ENCODE data around the gene SLC30A10.
"Not testable (repeated sequence)": the region's sequence is repeated elsewhere in the genome, so short reads cannot be mapped to it uniquely, and the experiment has no call there.

SLC30A10 gene

DNA sequence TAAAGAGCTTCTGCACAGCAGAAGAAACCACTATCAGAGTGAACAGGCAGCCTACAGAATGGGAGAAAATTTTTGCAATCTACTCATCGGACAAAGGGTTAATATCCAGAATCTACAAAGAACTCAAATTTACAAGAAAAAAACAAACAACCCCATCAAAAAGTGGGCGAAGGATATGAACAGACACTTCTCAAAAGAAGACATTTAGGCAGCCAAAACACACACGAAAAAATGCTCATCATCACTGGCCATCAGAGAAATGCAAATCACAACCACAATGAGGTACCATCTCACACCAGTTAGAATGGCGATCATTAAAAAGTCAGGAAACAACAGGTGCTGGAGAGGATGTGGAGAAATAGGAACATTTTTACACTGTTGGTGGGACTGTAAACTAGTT lies 36.5 kb downstream of the SLC30A10 start:
- not testable (repeated sequence) for H3K36me3 ChIP-seq (ENCODE audit: insufficient read depth, low read length); H3K9ac ChIP-seq (ENCODE audit: low read depth, low read length); H3K27me3 ChIP-seq (ENCODE audit: insufficient read depth, low read length); H3K27ac ChIP-seq (ENCODE audit: low read depth, low read length); H3K4me3 ChIP-seq (ENCODE audit: low read length); H3K9me3 ChIP-seq (ENCODE audit: insufficient read depth, low read depth, low read length); H3K4me1 ChIP-seq (ENCODE audit: insufficient read depth, low read length)
- WGBS, result 95% methylated on average over 3 of the region's 4 CpGs

DNA sequence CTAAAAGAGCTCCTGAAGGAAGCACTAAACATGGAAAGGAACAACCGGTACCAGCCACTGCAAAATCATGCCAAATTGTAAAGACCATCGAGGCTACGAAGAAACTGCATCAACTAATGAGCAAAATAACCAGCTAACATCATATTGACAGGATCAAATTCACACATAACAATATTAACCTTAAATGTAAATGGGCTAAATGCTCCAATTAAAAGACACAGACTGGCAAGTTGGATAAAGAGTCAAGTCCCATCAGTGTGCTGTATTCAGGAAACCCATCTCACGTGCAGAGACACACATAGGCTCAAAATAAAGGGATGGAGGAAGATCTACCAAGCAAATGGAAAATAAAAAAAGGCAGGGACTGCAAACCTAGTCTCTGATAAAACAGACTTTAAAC lies 39.7 kb downstream of the SLC30A10 start:
- not testable (repeated sequence) for H3K27ac ChIP-seq (ENCODE audit: low read depth, low read length); H3K9me3 ChIP-seq (ENCODE audit: insufficient read depth, low read depth, low read length); H3K36me3 ChIP-seq (ENCODE audit: insufficient read depth, low read length); H3K27me3 ChIP-seq (ENCODE audit: insufficient read depth, low read length); H3K9ac ChIP-seq (ENCODE audit: low read depth, low read length); H3K4me3 ChIP-seq (ENCODE audit: low read length); H3K4me1 ChIP-seq (ENCODE audit: insufficient read depth, low read length)
- WGBS, result 97% methylated on average over 2 of the region's 4 CpGs

DNA sequence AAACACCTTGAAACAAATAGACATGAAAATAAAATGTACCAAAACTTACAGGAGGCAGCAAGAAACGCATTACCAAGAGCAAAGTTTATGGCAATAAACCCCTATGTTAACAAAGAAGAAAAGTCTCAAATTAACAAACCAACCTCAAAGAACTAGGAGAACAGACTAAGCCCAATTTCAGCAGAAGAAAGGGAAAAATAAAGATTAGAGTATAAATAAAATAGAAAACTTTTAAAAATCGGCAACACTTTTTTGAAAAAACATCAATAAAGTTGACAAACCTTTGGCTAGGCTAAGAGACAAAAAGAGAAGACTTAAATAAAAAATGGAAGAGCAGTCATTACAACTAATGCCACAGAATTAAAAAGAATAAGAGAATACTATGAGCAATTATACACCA lies 42.7 kb downstream of the SLC30A10 start:
- peaks cover 10% of the 10 kb centered on the region for H3K4me1 ChIP-seq (ENCODE audit: insufficient read depth, low read length)
- no peak overlapping the region for H3K4me3 ChIP-seq (ENCODE audit: low read length)
- 86% methylated on average over 1 of the region's 2 CpGs for WGBS
- no peaks in the 10 kb centered on the region for H3K36me3 ChIP-seq (ENCODE audit: insufficient read depth, low read length)
- 0 out of 2 replicates have a peak, but pooled peaks cover 4% of the 10 kb centered on the region for H3K9me3 ChIP-seq (ENCODE audit: insufficient read depth, low read depth, low read length)
- no peak overlapping the region for H3K9ac ChIP-seq (ENCODE audit: low read depth, low read length)
- H3K27ac ChIP-seq (ENCODE audit: low read depth, low read length), result no peak overlapping the region
- no peaks in the 10 kb centered on the region for H3K27me3 ChIP-seq (ENCODE audit: insufficient read depth, low read length)

DNA sequence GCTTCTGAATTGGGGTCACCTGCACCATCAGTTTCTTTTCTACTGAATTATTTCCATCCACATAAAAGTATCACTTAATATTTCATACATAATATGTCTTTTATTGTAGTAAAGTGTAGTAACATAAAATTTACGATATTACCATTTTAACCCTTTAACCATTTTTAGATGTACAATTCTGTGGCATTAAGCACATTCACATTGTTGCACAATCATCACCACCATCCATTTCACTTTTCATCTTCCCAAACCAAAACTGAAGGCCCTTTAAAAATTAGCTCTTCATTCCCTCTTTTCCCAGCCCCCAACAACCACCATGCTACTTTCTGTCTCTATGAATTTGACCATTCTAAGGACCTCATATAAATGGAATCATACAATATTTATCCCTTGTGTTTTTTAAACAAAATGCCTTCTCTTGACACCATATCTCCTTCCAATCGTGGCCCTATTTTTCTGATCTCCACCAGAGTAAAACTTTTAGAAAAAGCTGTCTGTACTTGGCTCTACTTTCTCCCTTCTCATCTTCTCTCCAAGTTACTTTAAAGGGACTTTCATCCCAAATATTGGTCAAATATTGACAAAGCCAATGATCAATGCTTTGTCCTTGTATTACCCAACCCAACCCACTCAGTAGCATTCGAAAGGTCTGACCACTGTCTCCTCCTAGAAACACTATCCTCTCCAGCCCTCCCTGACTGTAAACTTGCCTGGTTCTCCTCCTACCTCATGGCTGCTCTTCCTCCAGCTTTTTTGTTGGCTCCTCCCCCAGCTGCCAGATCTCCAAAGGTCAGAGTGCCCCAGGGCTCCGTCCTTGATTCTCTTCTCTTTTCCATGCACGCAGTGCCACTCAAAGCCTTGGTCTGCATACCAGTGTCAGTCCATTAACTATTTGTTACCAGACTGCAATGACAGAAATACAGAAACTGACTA lies 44.7 kb downstream of the SLC30A10 start:
- H3K9ac ChIP-seq (ENCODE audit: low read depth, low read length), result no peak overlapping the region
- peaks cover 10% of the 10 kb centered on the region for H3K4me1 ChIP-seq (ENCODE audit: insufficient read depth, low read length)
- 0 out of 2 replicates have a peak, but pooled peaks cover 4% of the 10 kb centered on the region for H3K9me3 ChIP-seq (ENCODE audit: insufficient read depth, low read depth, low read length)
- H3K27me3 ChIP-seq (ENCODE audit: insufficient read depth, low read length), result no peaks in the 10 kb centered on the region
- WGBS, result 54% methylated on average over 5 of the region's 5 CpGs
- no peaks in the 10 kb centered on the region for H3K36me3 ChIP-seq (ENCODE audit: insufficient read depth, low read length)
- H3K27ac ChIP-seq (ENCODE audit: low read depth, low read length), result no peak overlapping the region
- no peak overlapping the region for H3K4me3 ChIP-seq (ENCODE audit: low read length)

DNA sequence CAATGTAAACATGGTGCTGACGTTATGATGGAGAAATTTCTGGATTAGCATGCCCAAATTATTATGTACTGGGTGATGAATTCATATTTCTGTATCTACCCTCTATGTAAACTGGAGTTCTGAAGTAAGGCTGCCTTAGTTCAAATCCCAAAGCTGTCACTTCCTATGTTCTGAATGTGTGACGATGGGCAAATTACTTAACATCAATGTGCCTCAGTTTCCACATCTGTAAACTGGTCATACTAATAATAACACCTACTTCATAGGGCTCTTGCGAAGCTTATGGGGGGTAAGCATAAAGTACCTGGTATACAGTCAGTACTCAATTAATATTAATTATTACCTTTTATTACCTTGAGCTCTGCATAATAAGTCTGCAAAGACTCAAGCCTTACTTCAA lies 45.6 kb downstream of the SLC30A10 start:
- Histone ChIP-seq H3K27me3 (ENCODE audit: insufficient read depth, low read length) (no peaks in the 10 kb centered on the region), H3K9me3 (ENCODE audit: insufficient read depth, low read depth, low read length) (0 out of 2 replicates have a peak, but pooled peaks cover 4% of the 10 kb centered on the region), H3K4me1 (ENCODE audit: insufficient read depth, low read length) (peaks cover 10% of the 10 kb centered on the region), H3K36me3 (ENCODE audit: insufficient read depth, low read length) (no peaks in the 10 kb centered on the region), H3K27ac (ENCODE audit: low read depth, low read length) (no peak overlapping the region), H3K4me3 (ENCODE audit: low read length) (no peak overlapping the region), H3K9ac (ENCODE audit: low read depth, low read length) (no peak overlapping the region)
- 94% methylated on average over 3 of the region's 3 CpGs for WGBS

DNA sequence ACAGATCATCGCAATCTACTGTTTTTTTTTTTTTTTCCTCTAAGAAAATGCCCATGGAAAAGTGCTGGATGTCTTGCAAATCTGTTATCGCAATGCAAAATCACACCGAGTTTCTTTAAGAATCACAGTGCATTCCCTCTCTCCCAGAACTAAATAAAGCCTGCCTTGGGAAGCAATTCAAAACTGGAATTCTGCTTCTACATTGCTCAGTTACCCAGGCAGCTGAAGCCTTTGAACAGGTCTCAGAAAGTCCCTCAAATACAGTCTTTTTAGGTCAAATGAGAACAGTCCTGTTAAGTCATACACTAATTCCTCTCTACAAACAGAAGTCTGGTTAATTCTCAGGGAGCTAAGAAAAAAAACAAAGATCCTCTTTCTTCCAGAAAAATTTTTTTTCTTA lies 46.3 kb downstream of the SLC30A10 start:
- Histone ChIP-seq H3K4me3 (ENCODE audit: low read length) (no peak overlapping the region), H3K4me1 (ENCODE audit: insufficient read depth, low read length) (peaks cover 10% of the 10 kb centered on the region), H3K9me3 (ENCODE audit: insufficient read depth, low read depth, low read length) (0 out of 2 replicates have a peak, but pooled peaks cover 3% of the 10 kb centered on the region), H3K9ac (ENCODE audit: low read depth, low read length) (no peak overlapping the region), H3K36me3 (ENCODE audit: insufficient read depth, low read length) (no peaks in the 10 kb centered on the region), H3K27me3 (ENCODE audit: insufficient read depth, low read length) (no peaks in the 10 kb centered on the region), H3K27ac (ENCODE audit: low read depth, low read length) (no peak overlapping the region)
- 88% methylated on average over 3 of the region's 3 CpGs for WGBS

DNA sequence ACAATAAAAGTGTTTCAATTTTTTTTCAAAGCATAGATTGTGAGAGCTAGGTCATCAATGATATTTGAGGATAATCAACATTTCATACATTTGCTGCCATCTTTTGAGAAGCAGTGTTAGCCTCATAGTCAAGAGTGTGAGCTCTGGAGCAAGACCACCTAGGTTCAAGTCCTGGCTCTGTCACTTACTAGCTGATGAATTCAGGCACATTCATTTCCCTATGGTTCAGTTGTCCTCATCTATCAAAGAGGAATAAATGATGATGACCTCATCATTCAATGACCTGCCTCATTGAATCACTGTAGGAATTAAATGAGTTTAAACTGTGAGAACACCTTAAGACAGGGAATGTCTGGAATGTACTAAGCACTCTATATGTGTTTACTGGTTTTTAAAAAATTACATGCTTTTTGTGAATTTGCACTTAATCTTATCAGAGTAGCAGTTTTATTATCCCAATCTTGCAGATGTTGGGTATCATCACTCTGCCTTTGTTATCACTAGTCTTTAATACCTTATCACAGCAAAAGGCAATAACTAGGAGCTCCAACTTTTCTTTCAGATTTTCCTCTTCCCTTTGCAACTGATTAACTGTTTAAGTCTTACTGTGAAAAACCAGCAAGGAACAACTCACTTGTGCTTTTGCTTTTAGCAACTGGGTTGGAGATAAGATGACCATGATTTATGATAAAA lies 47.4 kb downstream of the SLC30A10 start:
- H3K27ac ChIP-seq (ENCODE audit: low read depth, low read length), result no peak overlapping the region
- H3K36me3 ChIP-seq (ENCODE audit: insufficient read depth, low read length), result no peaks in the 10 kb centered on the region
- H3K9me3 ChIP-seq (ENCODE audit: insufficient read depth, low read depth, low read length), result no peaks in the 10 kb centered on the region
- no peak overlapping the region for H3K9ac ChIP-seq (ENCODE audit: low read depth, low read length)
- H3K27me3 ChIP-seq (ENCODE audit: insufficient read depth, low read length), result no peaks in the 10 kb centered on the region
- H3K4me1 ChIP-seq (ENCODE audit: insufficient read depth, low read length), result peaks cover 10% of the 10 kb centered on the region
- no peak overlapping the region for H3K4me3 ChIP-seq (ENCODE audit: low read length)

DNA sequence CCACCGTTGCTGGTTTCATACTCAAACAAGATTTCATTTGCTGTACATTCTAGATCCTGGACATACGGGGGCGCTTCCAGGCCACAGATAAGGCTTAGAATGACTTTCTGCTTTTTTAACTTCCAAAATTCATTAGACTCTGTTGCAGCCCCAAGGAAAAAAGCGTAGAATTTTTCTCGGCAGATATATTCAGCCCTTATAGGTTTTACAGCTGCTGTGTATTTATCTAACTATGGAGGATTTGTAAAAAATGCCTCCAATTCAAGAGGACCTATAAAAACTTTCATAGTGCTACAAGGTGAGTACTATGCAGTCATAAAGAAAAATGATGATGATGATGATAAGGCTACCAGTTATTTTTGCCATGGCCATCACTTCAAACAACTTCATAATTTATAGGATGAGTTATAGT lies 51.6 kb downstream of the SLC30A10 start:
- Histone ChIP-seq H3K9me3 (ENCODE audit: insufficient read depth, low read depth, low read length) (no peaks in the 10 kb centered on the region), H3K4me3 (ENCODE audit: low read length) (no peak overlapping the region), H3K4me1 (ENCODE audit: insufficient read depth, low read length) (peaks cover 12% of the 10 kb centered on the region), H3K27me3 (ENCODE audit: insufficient read depth, low read length) (no peaks in the 10 kb centered on the region), H3K9ac (ENCODE audit: low read depth, low read length) (no peak overlapping the region), H3K27ac (ENCODE audit: low read depth, low read length) (no peak overlapping the region), H3K36me3 (ENCODE audit: insufficient read depth, low read length) (no peaks in the 10 kb centered on the region)
- WGBS, result 85% methylated on average over 5 of the region's 5 CpGs

DNA sequence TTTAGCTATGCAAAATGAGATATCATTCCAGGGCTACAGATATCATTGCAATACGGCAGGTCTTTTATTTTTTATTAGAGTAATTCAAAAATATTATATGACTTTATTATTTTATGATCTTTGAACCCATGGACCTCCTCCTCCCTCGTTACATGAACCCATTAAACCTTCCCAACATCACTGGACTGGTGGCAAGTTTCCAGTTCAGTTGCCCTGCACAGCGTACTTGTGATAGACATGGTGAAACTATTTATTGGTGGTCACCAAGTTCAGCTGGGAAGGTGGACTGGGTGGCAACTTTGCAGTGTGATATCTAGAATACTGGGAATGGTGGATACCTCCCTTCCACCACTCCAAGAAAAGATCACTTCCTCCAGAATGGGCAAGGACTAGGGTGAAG lies 52.5 kb downstream of the SLC30A10 start:
- Histone ChIP-seq H3K9me3 (ENCODE audit: insufficient read depth, low read depth, low read length) (no peaks in the 10 kb centered on the region), H3K36me3 (ENCODE audit: insufficient read depth, low read length) (no peaks in the 10 kb centered on the region), H3K27ac (ENCODE audit: low read depth, low read length) (no peak overlapping the region), H3K9ac (ENCODE audit: low read depth, low read length) (no peak overlapping the region), H3K4me3 (ENCODE audit: low read length) (no peak overlapping the region), H3K4me1 (ENCODE audit: insufficient read depth, low read length) (peaks cover 16% of the 10 kb centered on the region), H3K27me3 (ENCODE audit: insufficient read depth, low read length) (no peaks in the 10 kb centered on the region)
- 100% methylated on average over 1 of the region's 3 CpGs for WGBS

DNA sequence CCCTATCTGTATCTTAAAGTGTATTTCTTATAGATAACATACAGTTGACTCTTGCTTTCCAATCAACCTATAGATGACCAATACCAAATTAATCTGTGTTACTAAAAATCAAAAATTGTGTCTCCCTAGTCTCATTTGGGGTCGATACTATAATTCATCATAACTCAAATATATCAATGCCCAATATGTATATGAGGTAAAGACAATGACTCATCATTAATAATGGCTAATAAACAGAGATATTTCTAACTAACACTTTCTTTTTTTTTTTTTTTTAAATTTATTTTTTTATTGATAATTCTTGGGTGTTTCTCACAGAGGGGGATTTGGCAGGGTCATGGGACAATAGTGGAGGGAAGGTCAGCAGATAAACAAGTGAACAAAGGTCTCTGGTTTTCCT lies 55.8 kb downstream of the SLC30A10 start:
- no CpG with 5 or more reads among the region's 1 CpG for WGBS
- H3K9ac ChIP-seq (ENCODE audit: low read depth, low read length); H3K9me3 ChIP-seq (ENCODE audit: insufficient read depth, low read depth, low read length); H3K36me3 ChIP-seq (ENCODE audit: insufficient read depth, low read length); H3K27ac ChIP-seq (ENCODE audit: low read depth, low read length); H3K4me3 ChIP-seq (ENCODE audit: low read length); H3K27me3 ChIP-seq (ENCODE audit: insufficient read depth, low read length): not testable (repeated sequence)
- H3K4me1 ChIP-seq (ENCODE audit: insufficient read depth, low read length), result peaks cover 16% of the 10 kb centered on the region

DNA sequence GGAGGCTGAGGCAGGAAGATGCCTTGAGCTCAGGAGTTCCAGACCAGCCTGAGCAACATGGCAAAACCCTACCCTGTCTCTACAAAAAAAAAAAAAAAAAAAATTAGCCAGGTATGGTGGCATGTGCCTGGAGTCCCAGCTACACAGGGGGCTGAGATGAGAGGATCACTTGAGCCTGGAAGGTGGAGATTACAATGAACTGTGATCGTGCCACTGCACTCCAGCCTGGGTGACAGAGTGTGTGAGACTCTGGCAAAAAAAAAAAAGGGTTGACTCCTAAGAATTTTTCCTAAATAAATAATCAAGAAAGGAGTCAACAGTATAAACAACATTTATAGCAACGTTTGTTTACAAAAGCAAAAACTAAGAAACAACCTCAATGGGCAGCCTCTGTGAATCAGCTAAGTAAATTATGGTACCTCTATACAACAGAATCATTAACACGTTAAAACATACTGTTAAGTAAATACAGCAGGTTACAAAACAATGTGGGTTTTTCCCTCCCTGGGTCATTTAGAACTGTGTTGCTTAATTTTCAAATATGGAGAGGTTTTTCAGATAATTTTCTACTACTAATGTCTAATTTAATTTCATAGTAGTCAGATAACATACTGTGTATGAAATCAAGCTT lies 56.8 kb downstream of the SLC30A10 start:
- H3K4me3 ChIP-seq (ENCODE audit: low read length), result no peak overlapping the region
- H3K36me3 ChIP-seq (ENCODE audit: insufficient read depth, low read length), result no peaks in the 10 kb centered on the region
- 60% methylated on average over 2 of the region's 3 CpGs for WGBS
- H3K9me3 ChIP-seq (ENCODE audit: insufficient read depth, low read depth, low read length), result no peaks in the 10 kb centered on the region
- H3K27me3 ChIP-seq (ENCODE audit: insufficient read depth, low read length), result no peaks in the 10 kb centered on the region
- no peak overlapping the region for H3K9ac ChIP-seq (ENCODE audit: low read depth, low read length)
- no peak overlapping the region for H3K27ac ChIP-seq (ENCODE audit: low read depth, low read length)
- peaks cover 16% of the 10 kb centered on the region for H3K4me1 ChIP-seq (ENCODE audit: insufficient read depth, low read length)

Data from HUES64 (cell line).